PFSK-1 (cell line): Measurements from ENCODE around the gene TMEM229B.

Experiments
- POLR2AphosphoS5 ChIP-seq: IDR thresholded peaks from 2 replicates; pipeline ENCODE4 v1.6.1; 2012; ENCODE audit warnings: low read depth, mild to moderate bottlenecking, control low read depth, low read length, moderate library complexity
- REST ChIP-seq, 2 experiments: IDR thresholded peaks; 2 replicates each; pipeline versions ENCODE4 v1.6.1 to v1.8.0; 2011 to 2012; ENCODE audit warnings: low read depth in 2 of 2, low read length in 2 of 2, control low read depth in 1 of 2, inconsistent platforms in 1 of 2, mild to moderate bottlenecking in 1 of 2, moderate library complexity in 1 of 2; ENCODE audit not compliant: insufficient read depth in 1 of 2
- TAF1 ChIP-seq: IDR thresholded peaks from 2 replicates; pipeline ENCODE4 v1.6.1; 2012; ENCODE audit warnings: low read length, control low read depth, borderline replicate concordance; ENCODE audit not compliant: insufficient read depth

GRCh38 chr14:67519406-67519805, 30.9 kb upstream of the TMEM229B start:
- no peak for TF ChIP-seq POLR2AphosphoS5
- TF ChIP-seq REST (IDR thresholded peaks at IDR 0.05; ENCODE audit: insufficient read depth in 1 of 2, low read depth in 2 of 2, low read length in 2 of 2), result no peak
- TF ChIP-seq TAF1, result no peak
